DND-41 (cell line): Measurements from ENCODE around the gene PGBD5.

Source experiments
- EZH2 ChIP-seq: IDR thresholded peaks from 3 replicates; pipeline ENCODE4 v1.6.1; 2012; ENCODE audit warnings: borderline replicate concordance, low read depth, mild to moderate bottlenecking, moderate library complexity, low read length, inconsistent platforms; ENCODE audit not compliant: severe bottlenecking
- TF ChIP-seq, protein P1 (sequence below): IDR thresholded peaks from 2 replicates; pipeline ENCODE4 v1.5.1; 2012; ENCODE audit warnings: borderline replicate concordance, low read length, moderate library complexity, mild to moderate bottlenecking; ENCODE audit not compliant: poor library complexity, severe bottlenecking; ENCODE audit errors: extremely low read depth

GRCh38 chr1:230370109-230370508, 56.0 kb downstream of the PGBD5 start:
- no peak for TF ChIP-seq EZH2
- TF ChIP-seq, protein P1, sequence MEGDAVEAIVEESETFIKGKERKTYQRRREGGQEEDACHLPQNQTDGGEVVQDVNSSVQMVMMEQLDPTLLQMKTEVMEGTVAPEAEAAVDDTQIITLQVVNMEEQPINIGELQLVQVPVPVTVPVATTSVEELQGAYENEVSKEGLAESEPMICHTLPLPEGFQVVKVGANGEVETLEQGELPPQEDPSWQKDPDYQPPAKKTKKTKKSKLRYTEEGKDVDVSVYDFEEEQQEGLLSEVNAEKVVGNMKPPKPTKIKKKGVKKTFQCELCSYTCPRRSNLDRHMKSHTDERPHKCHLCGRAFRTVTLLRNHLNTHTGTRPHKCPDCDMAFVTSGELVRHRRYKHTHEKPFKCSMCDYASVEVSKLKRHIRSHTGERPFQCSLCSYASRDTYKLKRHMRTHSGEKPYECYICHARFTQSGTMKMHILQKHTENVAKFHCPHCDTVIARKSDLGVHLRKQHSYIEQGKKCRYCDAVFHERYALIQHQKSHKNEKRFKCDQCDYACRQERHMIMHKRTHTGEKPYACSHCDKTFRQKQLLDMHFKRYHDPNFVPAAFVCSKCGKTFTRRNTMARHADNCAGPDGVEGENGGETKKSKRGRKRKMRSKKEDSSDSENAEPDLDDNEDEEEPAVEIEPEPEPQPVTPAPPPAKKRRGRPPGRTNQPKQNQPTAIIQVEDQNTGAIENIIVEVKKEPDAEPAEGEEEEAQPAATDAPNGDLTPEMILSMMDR: no peak
